GM12878 (cell line): Measurements from ENCODE around the gene PPP1R27. TPM values are rescaled to one million over a fixed set of nuclear protein-coding genes. Genes with fewer than 3 reads are reported as not detected.

Experiments used
- ATAC-seq: fragments of 200-7000 bp; cut with Tn5 transposase; 3 replicates; pipeline ENCODE4 v1.9.1; 2020; ENCODE audit warnings: mild to moderate bottlenecking, moderate library complexity
- BruUV-seq: library from RNA; stranded (reverse); fragments of 400-500 nt; replicated peaks from 2 replicates; lab custom pipeline; 2021; lab: Mats Ljungman, UMichigan
- CTCF ChIA-PET: fragments of 300-600 bp; sonication (Branson Sonifier 250); formaldehyde crosslinking; extraction: SDS; loops from one replicate; lab custom pipeline; 2021; ENCODE audit warnings: inconsistent platforms; lab: Yijun Ruan, JAX
- POLR2A ChIA-PET: fragments of 350-600 bp; formaldehyde crosslinking; extraction: SDS; loops from one replicate; lab custom pipeline; 2021; ENCODE audit warnings: inconsistent platforms; lab: Charles Lee
- RAD21 ChIA-PET: fragments of 300-600 bp; sonication (Branson Sonifier 250); formaldehyde crosslinking; loops from one replicate; lab custom pipeline; 2023; ENCODE audit warnings: antibody characterized with exemption; ENCODE audit not compliant: unreplicated experiment; lab: Charles Lee
- SMC1A ChIA-PET: fragments of 300-600 bp; sonication (Branson Sonifier 250); formaldehyde crosslinking; loops from one replicate; lab custom pipeline; 2023; ENCODE audit not compliant: unreplicated experiment, uncharacterized antibody; lab: Charles Lee
- DNase-seq: peaks from one replicate; pipeline ENCODE4 v3.0.0-alpha.2; 2011; ENCODE audit warnings: low read depth, low spot score
- FAIRE-seq: peaks from 3 replicates; lab custom pipeline; 2011; peaks lifted over from hg19 to GRCh38; lab: Jason Lieb, UNC
- H2AFZ ChIP-seq: 2 replicates; pipeline ENCODE4 v1.6.0; 2011; ENCODE audit warnings: low read depth, low read length, control low read depth; ENCODE audit not compliant: control insufficient read depth
- H3K27ac ChIP-seq: 2 replicates; pipeline ENCODE4 v1.5.1; 2011; ENCODE audit warnings: control low read depth; ENCODE audit not compliant: control insufficient read depth, insufficient read depth
- H3K27me3 ChIP-seq, 2 experiments: replicated peaks in 1 of 2; 2 replicates each; pipeline versions ENCODE4 v1.6.0 to v1.6.1; 2011; ENCODE audit warnings: low read length in 1 of 2; ENCODE audit not compliant: control insufficient read depth in 2 of 2, insufficient read depth in 2 of 2
- H3K36me3 ChIP-seq, 2 experiments: 2 replicates each; pipeline ENCODE4 v1.5.1; 2011; ENCODE audit warnings: low read length in 1 of 2; ENCODE audit not compliant: control insufficient read depth in 2 of 2, insufficient read depth in 2 of 2
- H3K4me1 ChIP-seq: 2 replicates; pipeline ENCODE4 v1.6.1; 2011; ENCODE audit warnings: mild to moderate bottlenecking, low read length, moderate library complexity, mixed read lengths; ENCODE audit not compliant: control insufficient read depth, insufficient read depth
- H3K4me2 ChIP-seq: 2 replicates; pipeline ENCODE4 v1.6.0; 2011; ENCODE audit warnings: control low read depth; ENCODE audit not compliant: control insufficient read depth, insufficient read depth
- H3K4me3 ChIP-seq: fragments of 200-600 bp; sonication (generic); 2 replicates; pipeline ENCODE4 v1.5.1; 2016
- H3K79me2 ChIP-seq: 2 replicates; pipeline ENCODE4 v1.6.0; 2011; ENCODE audit warnings: low read length; ENCODE audit not compliant: control insufficient read depth, insufficient read depth
- H3K9ac ChIP-seq: 2 replicates; pipeline ENCODE4 v1.8.0; 2011; ENCODE audit warnings: low read length, control low read depth, mixed read lengths; ENCODE audit not compliant: control insufficient read depth, insufficient read depth
- H3K9me3 ChIP-seq: replicated peaks from 3 replicates; pipeline ENCODE4 v1.5.1; 2011; ENCODE audit warnings: mild to moderate bottlenecking, low read length; ENCODE audit not compliant: control insufficient read depth, insufficient read depth
- H4K20me1 ChIP-seq: 2 replicates; pipeline ENCODE4 v1.6.0; 2011; ENCODE audit not compliant: control insufficient read depth, insufficient read depth
- CTCF ChIP-seq, 3 experiments: IDR thresholded peaks in 2 of 3; conservative IDR thresholded peaks in 1 of 3; 2 replicates each; pipeline ENCODE4 v1.5.1; 2011; ENCODE audit warnings: low read depth in 3 of 3, low read length in 3 of 3, mild to moderate bottlenecking in 3 of 3, control low read depth in 2 of 3, moderate library complexity in 2 of 3, inconsistent platforms in 1 of 3, mixed read lengths in 1 of 3; ENCODE audit not compliant: control insufficient read depth in 2 of 3, insufficient read depth in 1 of 3; ENCODE audit errors: extremely low read depth in 1 of 3
- POLR2A ChIP-seq: IDR thresholded peaks from 2 replicates; pipeline ENCODE4 v1.6.1; 2011; ENCODE audit warnings: low read depth, mild to moderate bottlenecking, low read length
- ZBTB40 ChIP-seq: fragments of 450-650 bp; IDR thresholded peaks from 2 replicates; pipeline ENCODE4 v1.6.1; 2016; ENCODE audit warnings: mild to moderate bottlenecking, moderate library complexity, borderline replicate concordance
- WGBS: methylation state at CpG from one replicate; pipeline ENCODE4 v1.1.6; 2016; ENCODE audit warnings: low lambda C conversion rate; ENCODE audit not compliant: insufficient replicate concordance, insufficient coverage; ENCODE audit errors: missing lambda C conversion rate; 5-methylcytosine and 5-hydroxymethylcytosine counted together
- in situ Hi-C: fragments of 300-500 bp; cut with MboI; formaldehyde crosslinking; loops from 9 replicates; pipeline ENCODE4 v1.14.3; 2018; ENCODE audit warnings: mixed read lengths
- intact Hi-C: fragments of 100-400 bp; cut with micrococcal nuclease; formaldehyde crosslinking; loops from one replicate; pipeline ENCODE4 v1.14.2; 2022; ENCODE audit not compliant: unreplicated experiment
- polyA plus RNA-seq, 11 experiments: library from polyadenylated mRNA; depleted of rRNA in 4 of 11; unstranded in 6 of 11; stranded (reverse) in 5 of 11; fragments of >200 nt; fragmentation: Nextera tagmentation in 4 of 11; fragmentation: Illumina TruSeq in 1 of 11; extraction: Ambion mirVana in 4 of 11; extraction: Trizol in 1 of 11; gene quantifications; 1 replicate in 1 of 11; 2 replicates in 10 of 11; pipeline versions ENCODE4 v1.2.1 to v1.2.3, GENCODE V29; 2011 to 2016; ENCODE audit warnings: inconsistent platforms in 2 of 11, missing spikeins in 2 of 11, low read depth in 1 of 11
- total RNA-seq, 4 experiments: library from RNA; depleted of rRNA in 3 of 4; stranded (reverse); fragments of >200 nt in 3 of 4; fragmentation: Illumina TruSeq in 1 of 4; extraction: Trizol in 1 of 4; gene quantifications; 2 replicates each; pipeline versions ENCODE4 v1.2.1 to v1.2.3, GENCODE V29; 2013 to 2021

PPP1R27 gene
- total and polyA plus RNA-seq, 10 of the 15 experiments (the other 5 are each of a cell fraction or from before 2014, with no cell fraction given): 0.17 to 1.6 (median 0.49) TPM; not detected in 3

- CTCF ChIA-PET: interaction anchor here (0.7 kb wide), 1 partner anchor 83 kb away, joined by 3 read pairs; no protein-coding TSS in a partner anchor
- BruUV-seq: no TSS peak
- no peaks in the 10 kb centered on the region for H4K20me1 ChIP-seq
Measured at GRCh38 chr17:81821603-81822311, 13.1 kb downstream of the PPP1R27 start.

More at GRCh38 chr17:81821603-81822311, 13.1 kb downstream of the PPP1R27 start:
- no peaks in the 10 kb centered on the region for H3K79me2 ChIP-seq
- H3K4me1 ChIP-seq: no peaks in the 10 kb centered on the region
- H3K36me3 ChIP-seq: no peaks in the 10 kb centered on the region
- no peaks in the 10 kb centered on the region for H3K27me3 ChIP-seq
- no peak overlapping the region for H3K4me2 ChIP-seq
- no peak overlapping the region for H2AFZ ChIP-seq
- in situ Hi-C loops (loop anchor here (5.0 kb wide), 1 partner anchor 104 kb away; no protein-coding TSS in a partner anchor), intact Hi-C loops (no loop called here)
- RAD21 ChIA-PET: no interaction called here
- DNase-seq (no peak), FAIRE-seq (no peak), ATAC-seq (peak; percentile 48; the same call in 2 of the 3 replicates)
- no peak overlapping the region for H3K4me3 ChIP-seq
- TF ChIP-seq CTCF (IDR thresholded peaks at IDR 0.05 in 2 of 3, conservative IDR thresholded peaks at IDR 0.05 in 1 of 3; ENCODE audit: control insufficient read depth in 2 of 3, extremely low read depth in 1 of 3, insufficient read depth in 1 of 3, low read depth in 3 of 3, low read length in 3 of 3) (0 out of 6 replicates have a peak, but pooled peaks of 2 of the 3 experiments have one; percentile 12 to 20), POLR2A (0 out of 2 replicates have a peak, but pooled peaks have one; percentile 5), ZBTB40 (no peak)
- SMC1A ChIA-PET: no interaction called here
- no peak overlapping the region for H3K27ac ChIP-seq
- POLR2A ChIA-PET: no interaction called here
- H3K9ac ChIP-seq: no peak overlapping the region
- WGBS: 71% methylated on average over 20 of the region's 20 CpGs
- H3K9me3 ChIP-seq: no peaks in the 10 kb centered on the region
